CD8-positive, alpha-beta memory T cell (primary cell): ENCODE measurements around the gene EPAS1. TPM values are rescaled to one million over a fixed set of nuclear protein-coding genes. Genes with fewer than 3 reads are reported as not detected.

Experiments
- CTCF ChIA-PET: fragments of 350-600 bp; sonication (Branson Sonifier 250); formaldehyde crosslinking; loops from one replicate; lab custom pipeline; 2021; ENCODE audit warnings: antibody characterized with exemption; lab: Charles Lee
- POLR2A ChIA-PET: fragments of 350-600 bp; sonication (Branson Sonifier 250); formaldehyde crosslinking; loops from one replicate; lab custom pipeline; 2021; ENCODE audit warnings: antibody characterized with exemption; lab: Charles Lee
- DNase-seq, 5 donors: peaks; one replicate each; pipeline versions ENCODE4 v3.0.0 to v3.0.0-alpha.2; 2020 to 2022; ENCODE audit warnings: mixed read lengths in 1 of 5
- H3K27ac ChIP-seq: one replicate; pipeline ENCODE4 v1.7.0; 2013; ENCODE audit warnings: low read depth, mild to moderate bottlenecking, low read length, moderate library complexity
- H3K27me3 ChIP-seq: 2 replicates; pipeline ENCODE4 v1.7.0; 2013; ENCODE audit warnings: low read length, mild to moderate bottlenecking; ENCODE audit not compliant: insufficient read depth, poor library complexity, severe bottlenecking
- H3K36me3 ChIP-seq: 2 replicates; pipeline ENCODE4 v1.7.0; 2013; ENCODE audit warnings: mild to moderate bottlenecking, low read length, moderate library complexity; ENCODE audit not compliant: insufficient read depth
- H3K4me1 ChIP-seq: 2 replicates; pipeline ENCODE4 v1.7.0; 2013; ENCODE audit warnings: mild to moderate bottlenecking, low read length, moderate library complexity; ENCODE audit not compliant: insufficient read depth
- H3K4me3 ChIP-seq: 2 replicates; pipeline ENCODE4 v1.7.0; 2013; ENCODE audit warnings: mild to moderate bottlenecking, low read length
- H3K9me3 ChIP-seq: 2 replicates; pipeline ENCODE4 v1.7.0; 2013; ENCODE audit warnings: mild to moderate bottlenecking, low read length
- H3K27ac Mint-ChIP-seq, 8 donors: one replicate each; pipeline ENCODE4 v1.8.0; 2020 to 2021; ENCODE audit warnings: mixed read lengths in 8 of 8, mild to moderate bottlenecking in 6 of 8, inconsistent platforms in 3 of 8, moderate library complexity in 3 of 8
- H3K27me3 Mint-ChIP-seq, 2 donors: one replicate each; pipeline ENCODE4 v1.8.0; 2020 to 2021; ENCODE audit warnings: mixed read lengths in 2 of 2, mild to moderate bottlenecking in 1 of 2, moderate library complexity in 1 of 2
- H3K36me3 Mint-ChIP-seq, 3 donors: one replicate each; pipeline ENCODE4 v1.8.0; 2020 to 2021; ENCODE audit warnings: mixed read lengths in 3 of 3, inconsistent platforms in 1 of 3, mild to moderate bottlenecking in 1 of 3
- H3K4me1 Mint-ChIP-seq, 3 donors: one replicate each; pipeline ENCODE4 v1.8.0; 2020 to 2021; ENCODE audit warnings: mixed read lengths in 3 of 3, inconsistent platforms in 1 of 3, mild to moderate bottlenecking in 1 of 3
- H3K4me3 Mint-ChIP-seq, 7 donors: one replicate each; pipeline ENCODE4 v1.8.0; 2020 to 2021; ENCODE audit warnings: mixed read lengths in 7 of 7, mild to moderate bottlenecking in 6 of 7, moderate library complexity in 4 of 7, inconsistent platforms in 2 of 7
- H3K9me3 Mint-ChIP-seq, 5 donors: one replicate each; pipeline ENCODE4 v1.8.0; 2020 to 2022; ENCODE audit warnings: mixed read lengths in 5 of 5, mild to moderate bottlenecking in 3 of 5, moderate library complexity in 2 of 5, inconsistent platforms in 1 of 5
- polyA plus RNA-seq: library from polyadenylated mRNA; unstranded; fragments of 300-500 nt; fragmentation: Illumina TruSeq; gene quantifications from one replicate; pipeline ENCODE4 v1.2.3, GENCODE V29; 2021
- total RNA-seq, 2 experiments: library from RNA; stranded (reverse); gene quantifications; one replicate each; pipeline ENCODE4 v1.2.3, GENCODE V29; 2021

Gene EPAS1
- total and polyA plus RNA-seq, 3 experiments from 2014 or later = 1.4 to 14.5 (median 9.0) TPM

DNA sequence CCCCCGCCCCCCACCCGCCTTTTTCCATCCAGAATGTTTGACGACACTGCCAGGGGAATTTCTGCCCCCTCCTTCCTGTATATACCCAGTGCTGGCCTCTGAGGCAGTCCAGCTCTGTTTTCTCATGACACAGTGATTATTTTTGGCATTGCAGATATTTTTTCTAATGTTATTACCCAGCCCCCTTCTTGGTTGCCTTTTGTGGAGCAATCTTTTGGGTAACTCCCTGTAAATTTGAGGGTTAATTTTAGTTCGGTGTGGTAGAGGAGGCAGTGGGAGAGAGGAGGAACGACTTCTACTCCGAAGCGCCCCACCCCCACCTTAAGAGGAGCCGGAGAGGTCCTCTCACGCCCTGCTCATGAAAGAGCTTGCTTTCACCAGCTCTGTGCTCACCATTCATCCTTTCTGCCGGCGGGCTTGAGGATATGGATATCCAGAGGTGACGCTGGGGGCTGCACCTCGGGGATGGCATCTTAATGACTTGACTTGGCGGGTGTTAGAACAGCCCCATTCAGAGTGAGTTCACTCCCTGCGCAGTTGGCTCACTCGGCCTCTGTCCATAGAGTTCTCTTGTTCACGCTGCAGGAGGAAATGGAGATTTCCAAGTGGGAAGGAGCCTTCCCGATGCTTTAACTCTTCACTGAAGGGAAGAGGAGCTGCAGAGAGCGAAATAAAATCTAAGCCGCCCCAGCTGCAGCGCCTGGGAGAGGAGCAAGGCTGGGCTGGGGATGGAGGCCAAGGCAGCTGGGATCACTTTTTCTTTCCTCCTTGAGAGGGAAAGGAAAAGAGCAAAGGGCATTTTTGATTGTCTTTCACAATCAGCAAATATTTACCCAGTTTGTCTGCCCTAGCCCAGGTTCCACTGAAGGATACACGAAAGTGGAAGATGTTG is 38.4 kb downstream of the EPAS1 start:
- Mint-ChIP-seq H3K36me3 (no peaks in the 10 kb centered on the region), H3K27me3 (peaks cover 0 to 8% of the 10 kb centered on the region in 2 donors)
- CTCF ChIA-PET = interaction anchor here (1.1 kb wide), 1 partner anchor 42 kb away, joined by 3 read pairs; no protein-coding TSS in a partner anchor

DNA sequence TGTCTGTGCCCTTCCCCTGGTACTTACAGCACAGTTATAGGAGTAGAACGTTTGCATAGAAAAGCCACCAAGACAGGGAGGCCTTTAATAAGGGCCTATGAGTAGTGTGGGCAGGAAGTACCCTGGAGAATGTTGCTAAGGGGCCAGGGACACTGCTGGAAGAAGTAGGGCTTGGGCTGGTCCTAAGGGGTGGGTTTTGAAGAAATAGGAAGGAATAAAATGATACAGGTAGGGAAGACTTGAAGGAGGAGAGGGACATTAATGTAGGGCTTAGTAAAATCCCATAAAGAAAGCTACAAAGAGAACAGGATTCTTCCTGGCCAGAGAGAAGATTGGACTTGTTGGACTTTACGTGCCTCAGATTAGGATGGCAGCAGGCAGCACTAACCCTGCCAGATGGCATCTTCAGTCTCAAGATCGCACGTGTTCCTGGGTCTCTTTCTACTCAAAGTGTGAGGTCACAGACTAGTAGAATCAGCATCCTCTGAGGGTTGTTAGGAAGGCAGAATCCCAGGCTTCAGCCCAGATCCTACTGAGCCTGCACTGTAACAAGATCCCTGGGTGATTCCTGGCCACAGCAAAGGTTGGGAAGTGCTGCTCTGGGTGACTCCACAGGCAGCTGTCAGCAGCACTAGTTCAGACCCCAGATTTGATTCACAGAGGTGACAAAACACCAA is 39.2 kb downstream of the EPAS1 start:
- Histone ChIP-seq H3K27ac (no peak overlapping the region), H3K4me3 (no peak overlapping the region), H3K9me3 (no peaks in the 10 kb centered on the region), H3K4me1 (no peaks in the 10 kb centered on the region), H3K36me3 (no peaks in the 10 kb centered on the region), H3K27me3 (no peaks in the 10 kb centered on the region)
- peaks cover 0 to 8% of the 10 kb centered on the region in 2 donors for H3K27me3 Mint-ChIP-seq
- POLR2A ChIA-PET = interaction anchor here (0.7 kb wide), 1 partner anchor 70 kb away, joined by 3 read pairs; no protein-coding TSS in a partner anchor
- peak overlapping the region in 2 of 8 donors; percentile 23 to 35 for H3K27ac Mint-ChIP-seq
- no peak overlapping the region for H3K4me3 Mint-ChIP-seq
- no peak for DNase-seq
- no peaks in the 10 kb centered on the region for H3K36me3 Mint-ChIP-seq
- CTCF ChIA-PET = interaction anchor here (1.8 kb wide), 1 partner anchor 25 kb away, joined by 4 read pairs; no protein-coding TSS in a partner anchor
- peaks cover 0 to 4% (median 4%) of the 10 kb centered on the region in 3 donors for H3K4me1 Mint-ChIP-seq
- H3K9me3 Mint-ChIP-seq = no peaks in the 10 kb centered on the region

More for the DNA sequence above, 38.4 kb downstream of the EPAS1 start:
- Histone ChIP-seq H3K27me3 (no peaks in the 10 kb centered on the region), H3K4me1 (no peaks in the 10 kb centered on the region), H3K36me3 (no peaks in the 10 kb centered on the region), H3K4me3 (no peak overlapping the region), H3K9me3 (no peaks in the 10 kb centered on the region), H3K27ac (no peak overlapping the region)
- POLR2A ChIA-PET = no interaction called here
- H3K4me3 Mint-ChIP-seq = no peak overlapping the region
- H3K27ac Mint-ChIP-seq = peak overlapping the region in 1 of 8 donors; percentile 76
- no peak for DNase-seq
- peaks cover 0 to 4% (median 4%) of the 10 kb centered on the region in 3 donors for H3K4me1 Mint-ChIP-seq
- H3K9me3 Mint-ChIP-seq = no peaks in the 10 kb centered on the region

DNA sequence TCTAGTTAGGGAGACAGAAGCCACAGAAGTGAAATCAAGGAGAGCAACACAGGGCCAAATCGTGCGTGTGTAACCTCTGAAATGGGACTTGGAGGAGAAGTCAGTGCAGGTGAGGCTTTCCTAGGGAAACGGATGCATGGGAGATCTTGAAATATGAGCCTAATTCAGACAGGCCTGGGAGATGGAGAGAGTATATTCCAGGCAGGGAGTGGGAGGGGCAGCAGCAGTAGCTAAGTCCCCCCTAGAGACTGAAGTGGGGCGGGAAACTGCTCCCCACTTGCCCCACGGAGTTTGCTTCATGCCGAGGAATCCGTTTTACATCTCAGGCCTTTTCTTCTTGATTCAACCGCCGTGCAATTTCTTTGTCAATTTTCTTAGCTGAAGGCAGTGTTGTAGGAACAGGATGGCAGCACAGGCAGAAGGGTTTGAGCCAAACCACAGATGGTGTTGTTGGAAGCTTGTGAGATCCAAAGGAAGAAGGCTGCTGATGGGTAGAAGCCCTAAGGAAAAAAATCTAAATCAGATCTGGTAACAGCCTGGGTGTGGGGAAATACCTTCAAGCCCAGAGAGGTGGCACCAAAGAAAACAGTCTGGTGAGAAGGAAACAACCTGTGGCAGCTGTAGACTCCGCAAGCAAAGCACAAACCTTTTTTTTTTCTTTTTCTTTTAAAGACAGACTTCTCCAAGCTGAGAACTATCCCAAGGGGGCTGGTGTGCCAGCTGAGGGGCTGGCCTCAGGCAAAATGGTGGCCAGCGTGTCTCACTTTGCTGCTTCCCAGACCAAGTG is 40.2 kb downstream of the EPAS1 start:
- H3K27me3 ChIP-seq = no peaks in the 10 kb centered on the region
- Mint-ChIP-seq H3K4me1 (peaks cover 0 to 5% (median 4%) of the 10 kb centered on the region in 3 donors), H3K36me3 (no peaks in the 10 kb centered on the region), H3K27ac (peak overlapping the region in 3 of 8 donors; percentile 15 to 81 (median 71)), H3K4me3 (no peak overlapping the region), H3K27me3 (peaks cover 0 to 5% of the 10 kb centered on the region in 2 donors), H3K9me3 (no peaks in the 10 kb centered on the region)
- no peaks in the 10 kb centered on the region for H3K9me3 ChIP-seq
- no peaks in the 10 kb centered on the region for H3K4me1 ChIP-seq
- POLR2A ChIA-PET = interaction anchor here (0.7 kb wide), 1 partner anchor 69 kb away, joined by 3 read pairs; no protein-coding TSS in a partner anchor
- no peaks in the 10 kb centered on the region for H3K36me3 ChIP-seq
- H3K27ac ChIP-seq = no peak overlapping the region
- H3K4me3 ChIP-seq = no peak overlapping the region
- CTCF ChIA-PET = interaction anchor here (1.2 to 1.8 kb wide), 4 partner anchors 10 to 24 kb away, joined by 3 to 4 read pairs (median 4); no protein-coding TSS in a partner anchor
- no peak for DNase-seq

DNA sequence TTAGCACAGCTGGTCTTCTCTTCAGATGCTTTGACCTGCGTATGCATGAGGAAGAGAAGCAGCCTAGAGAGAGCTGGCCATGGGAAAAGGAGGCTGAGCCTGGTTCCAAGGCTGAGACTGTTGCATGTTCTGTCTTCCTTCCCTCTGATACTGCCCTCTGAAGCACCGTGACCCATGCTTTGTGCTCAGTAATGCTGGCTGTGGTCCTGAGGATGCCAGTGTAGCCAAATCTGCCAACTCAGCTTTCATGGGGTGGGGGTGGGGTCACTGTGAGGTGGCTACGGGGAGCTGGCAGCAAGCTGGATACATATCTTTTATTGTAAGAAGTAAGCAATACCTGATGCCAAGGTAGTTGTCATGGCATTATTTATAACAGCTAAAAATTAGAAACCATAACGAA is 41.5 kb downstream of the EPAS1 start:
- H3K27ac ChIP-seq = no peak overlapping the region
- Mint-ChIP-seq H3K9me3 (no peaks in the 10 kb centered on the region), H3K36me3 (no peaks in the 10 kb centered on the region), H3K27ac (no peak overlapping the region), H3K27me3 (peaks cover 0 to 7% of the 10 kb centered on the region in 2 donors), H3K4me1 (peaks cover 0 to 4% (median 4%) of the 10 kb centered on the region in 3 donors), H3K4me3 (no peak overlapping the region)
- H3K27me3 ChIP-seq = no peaks in the 10 kb centered on the region
- POLR2A ChIA-PET = no interaction called here
- H3K4me1 ChIP-seq = no peaks in the 10 kb centered on the region
- DNase-seq = no peak
- no peak overlapping the region for H3K4me3 ChIP-seq
- CTCF ChIA-PET = no interaction called here
- H3K36me3 ChIP-seq = no peaks in the 10 kb centered on the region
- H3K9me3 ChIP-seq = no peaks in the 10 kb centered on the region

DNA sequence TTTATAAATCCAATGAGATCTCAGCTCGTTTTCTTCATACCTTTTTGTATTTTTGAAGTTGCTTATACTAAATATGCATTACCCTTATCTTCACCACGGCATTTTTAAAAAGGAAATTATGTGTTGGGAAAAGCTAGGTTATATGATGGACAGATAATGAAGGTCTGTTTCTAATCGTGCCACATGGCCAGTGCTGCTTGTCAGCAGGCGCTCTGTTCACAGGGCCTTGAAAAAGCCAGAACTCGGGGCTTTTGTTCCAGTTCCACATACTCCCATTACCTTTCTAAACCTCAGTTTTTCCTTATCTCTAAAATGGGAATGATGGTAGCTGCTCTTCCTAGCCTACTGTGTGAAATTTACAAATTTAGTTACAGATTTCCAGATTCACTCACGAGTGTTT is 42.0 kb downstream of the EPAS1 start:
- H3K27ac ChIP-seq = peak overlapping the region; percentile 30
- Mint-ChIP-seq H3K4me1 (peaks cover 0 to 4% (median 2%) of the 10 kb centered on the region in 3 donors), H3K27ac (peak overlapping the region in 1 of 8 donors; percentile 22), H3K9me3 (no peaks in the 10 kb centered on the region), H3K27me3 (peaks cover 0 to 7% of the 10 kb centered on the region in 2 donors), H3K4me3 (no peak overlapping the region), H3K36me3 (no peaks in the 10 kb centered on the region)
- H3K9me3 ChIP-seq = no peaks in the 10 kb centered on the region
- H3K27me3 ChIP-seq = no peaks in the 10 kb centered on the region
- no peak overlapping the region for H3K4me3 ChIP-seq
- no peaks in the 10 kb centered on the region for H3K4me1 ChIP-seq
- POLR2A ChIA-PET = no interaction called here
- DNase-seq = no peak
- CTCF ChIA-PET = interaction anchor here (1.1 to 1.7 kb wide), 2 partner anchors 9 to 123 kb away, joined by 3 to 7 read pairs; no protein-coding TSS in a partner anchor
- H3K36me3 ChIP-seq = no peaks in the 10 kb centered on the region

DNA sequence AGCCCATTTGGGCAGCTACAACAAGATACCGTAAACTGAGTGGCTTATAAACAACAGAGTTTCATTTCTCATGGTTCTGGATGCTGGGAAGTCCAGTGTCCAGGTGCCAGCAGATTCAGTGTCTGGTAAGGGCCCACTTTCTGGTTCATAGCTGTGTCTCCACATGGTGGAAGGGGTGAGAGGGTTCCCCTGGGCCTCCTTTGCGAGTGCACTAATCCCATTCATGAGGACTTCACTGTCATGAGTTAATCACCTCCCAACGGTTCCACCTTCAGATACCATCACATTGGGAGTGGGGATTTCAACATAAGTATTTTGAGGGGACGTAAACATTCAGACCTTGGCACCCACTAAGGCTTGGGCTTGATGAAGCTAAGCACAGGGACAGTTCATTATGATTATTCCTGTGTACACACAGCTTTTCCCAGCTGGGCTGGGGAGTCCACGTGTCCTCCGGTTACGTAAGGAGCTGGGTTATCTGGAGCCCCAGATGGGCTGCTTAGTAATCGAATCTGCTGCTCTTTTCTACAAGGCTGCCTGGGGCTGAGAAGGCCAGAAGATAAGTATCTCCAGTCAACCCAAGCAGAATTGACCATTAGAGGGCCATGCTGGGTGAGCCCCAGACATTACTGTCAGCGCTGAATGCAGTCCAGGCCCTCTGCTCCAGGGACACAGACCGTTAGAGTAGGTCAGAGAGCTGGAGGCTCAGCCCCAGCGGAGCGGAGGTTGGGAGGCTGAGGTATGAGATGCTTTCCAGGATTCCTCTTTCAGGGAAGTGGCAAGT is 42.7 kb downstream of the EPAS1 start:
- no peaks in the 10 kb centered on the region for H3K4me1 ChIP-seq
- H3K4me3 ChIP-seq = no peak overlapping the region
- peak overlapping the region; percentile 30 for H3K27ac ChIP-seq
- Mint-ChIP-seq H3K36me3 (no peaks in the 10 kb centered on the region), H3K27ac (no peak overlapping the region), H3K9me3 (no peaks in the 10 kb centered on the region), H3K4me3 (no peak overlapping the region), H3K4me1 (peaks cover 0 to 4% (median 1%) of the 10 kb centered on the region in 3 donors), H3K27me3 (peaks cover 0 to 4% of the 10 kb centered on the region in 2 donors)
- DNase-seq = no peak
- ChIA-PET CTCF (interaction anchor here (1.1 to 1.7 kb wide), 2 partner anchors 10 to 122 kb away, joined by 3 to 7 read pairs; no protein-coding TSS in a partner anchor), POLR2A (no interaction called here)
- no peaks in the 10 kb centered on the region for H3K9me3 ChIP-seq
- H3K27me3 ChIP-seq = no peaks in the 10 kb centered on the region
- no peaks in the 10 kb centered on the region for H3K36me3 ChIP-seq
